Measurements from ENCODE around the gene HOXB8. TPM values are rescaled to one million over a fixed set of nuclear protein-coding genes. Genes with fewer than 3 reads are reported as not detected.

HOXB8 gene
- total RNA-seq, 5 donors from 2014 or later (not counting 1 experiment from before 2014, with no cell fraction given): not detected

- peaks cover 20 to 64% of the 10 kb centered on the region in 2 experiments for H3K4me1 ChIP-seq (ENCODE audit: control insufficient read depth in 1 of 2, extremely low read depth in 1 of 2, insufficient read depth in 2 of 2, low read length in 2 of 2)
- DNase-seq: no peak
- H3K9me3 Mint-ChIP-seq: no peaks in the 10 kb centered on the region
- no peaks in the 10 kb centered on the region for H3K36me3 ChIP-seq (ENCODE audit: control insufficient read depth in 2 of 2, extremely low read depth in 1 of 2, insufficient read depth in 1 of 2, low read length in 1 of 2)
- H3K27me3 ChIP-seq (replicated peaks in 1 of 2; ENCODE audit: control insufficient read depth in 2 of 2, extremely low read depth in 1 of 2, insufficient read depth in 2 of 2, low read length in 1 of 2): peaks cover 25 to 91% of the 10 kb centered on the region in 2 experiments
- peak overlapping the region; percentile 81 to 89 for H3K4me3 ChIP-seq (ENCODE audit: control insufficient read depth in 1 of 2, extremely low read depth in 1 of 2, low read length in 1 of 2)
- no peak for ATAC-seq (replicated peaks in 1 of 4)
- H3K27ac Mint-ChIP-seq: peak overlapping the region; percentile 52 to 59
- H3K4me1 Mint-ChIP-seq: peaks cover 32 to 45% (median 43%) of the 10 kb centered on the region in 3 donors
- H3K27me3 Mint-ChIP-seq: peaks cover 68 to 79% of the 10 kb centered on the region in 2 donors
- peak overlapping the region; percentile 87 to 93 (median 92) for H3K4me3 Mint-ChIP-seq
- ChIA-PET CTCF (no interaction called here), POLR2A (no interaction called here)
- under 1% methylated on average over 10 of the region's 22 CpGs for WGBS (ENCODE audit: insufficient coverage)
- no peaks in the 10 kb centered on the region for H3K9me3 ChIP-seq
- H3K27ac ChIP-seq (ENCODE audit: low read length): no peak overlapping the region
- no peaks in the 10 kb centered on the region for H3K36me3 Mint-ChIP-seq
These were observed 3.9 kb downstream of the HOXB8 start for GRCh38 chr17:48611213-48611612.

GRCh38 chr17:48610282-48611211 lies 4.5 kb downstream of the HOXB8 start, which contains the start of gene HOXB7:
TSS of gene HOXB7 (minus strand) at chr17:48611017. CDS start at chr17:48610918, 99 bp downstream.
- peaks cover 32 to 45% (median 40%) of the 10 kb centered on the region in 3 donors for H3K4me1 Mint-ChIP-seq
- H3K4me1 ChIP-seq (ENCODE audit: control insufficient read depth in 1 of 2, extremely low read depth in 1 of 2, insufficient read depth in 2 of 2, low read length in 2 of 2): peaks cover 20 to 60% of the 10 kb centered on the region in 2 experiments
- DNase-seq: peak in 18 of 35 experiments; percentile 33 to 70 (median 48)
- H3K27me3 ChIP-seq (replicated peaks in 1 of 2; ENCODE audit: control insufficient read depth in 2 of 2, extremely low read depth in 1 of 2, insufficient read depth in 2 of 2, low read length in 1 of 2): peaks cover 29 to 89% of the 10 kb centered on the region in 2 experiments
- peak within 1 kb of the TSS; percentile 81 to 89 for H3K4me3 ChIP-seq (ENCODE audit: control insufficient read depth in 1 of 2, extremely low read depth in 1 of 2, low read length in 1 of 2)
- peak; percentile 28 to 43 (median 36) for ATAC-seq (replicated peaks in 1 of 4)
- H3K36me3 ChIP-seq (ENCODE audit: control insufficient read depth in 2 of 2, extremely low read depth in 1 of 2, insufficient read depth in 1 of 2, low read length in 1 of 2): no peaks in the 10 kb centered on the region
- WGBS (ENCODE audit: insufficient coverage): under 1% methylated on average over 55 of the region's 79 CpGs
- no peaks in the 10 kb centered on the region for H3K9me3 Mint-ChIP-seq
- no peaks in the 10 kb centered on the region for H3K9me3 ChIP-seq
- H3K27me3 Mint-ChIP-seq: peaks cover 66 to 77% of the 10 kb centered on the region in 2 donors
- no peak within 1 kb of the TSS for H3K27ac ChIP-seq (ENCODE audit: low read length)
- no peaks in the 10 kb centered on the region for H3K36me3 Mint-ChIP-seq
- H3K27ac Mint-ChIP-seq: peak within 1 kb of the TSS; percentile 52 to 59
- ChIA-PET POLR2A (no interaction called here), CTCF (interaction anchor here in 1 of 2 donors (0.6 kb wide), 2 partner anchors 9 to 731 kb away, joined by 3 read pairs; no protein-coding TSS in a partner anchor)
- H3K4me3 Mint-ChIP-seq: peak within 1 kb of the TSS; percentile 87 to 93 (median 92)

GRCh38 chr17:48609759-48610281 lies 5.3 kb downstream of the HOXB8 start:
- Histone ChIP-seq H3K27ac (ENCODE audit: low read length) (no peak overlapping the region), H3K4me1 (ENCODE audit: control insufficient read depth in 1 of 2, extremely low read depth in 1 of 2, insufficient read depth in 2 of 2, low read length in 2 of 2) (peaks cover 20 to 56% of the 10 kb centered on the region in 2 experiments)

GRCh38 chr17:48609033-48609432 lies 6.1 kb downstream of the HOXB8 start:
- H3K36me3 ChIP-seq (ENCODE audit: control insufficient read depth in 2 of 2, extremely low read depth in 1 of 2, insufficient read depth in 1 of 2, low read length in 1 of 2): no peaks in the 10 kb centered on the region
- H3K4me1 Mint-ChIP-seq: peaks cover 30 to 33% (median 31%) of the 10 kb centered on the region in 3 donors
- peaks cover 17 to 56% of the 10 kb centered on the region in 2 experiments for H3K4me1 ChIP-seq (ENCODE audit: control insufficient read depth in 1 of 2, extremely low read depth in 1 of 2, insufficient read depth in 2 of 2, low read length in 2 of 2)
- no peaks in the 10 kb centered on the region for H3K9me3 ChIP-seq
- peak overlapping the region in 2 of 3 donors; percentile 25 to 92 for H3K4me3 Mint-ChIP-seq
- H3K27me3 Mint-ChIP-seq: peaks cover 67 to 80% of the 10 kb centered on the region in 2 donors
- ChIA-PET POLR2A (no interaction called here), CTCF (no interaction called here)
- ATAC-seq (replicated peaks in 1 of 4) (no peak), DNase-seq (no peak)
- no peaks in the 10 kb centered on the region for H3K9me3 Mint-ChIP-seq
- no peak overlapping the region for H3K27ac ChIP-seq (ENCODE audit: low read length)
- no peaks in the 10 kb centered on the region for H3K36me3 Mint-ChIP-seq
- peaks cover 28 to 90% of the 10 kb centered on the region in 2 experiments for H3K27me3 ChIP-seq (replicated peaks in 1 of 2; ENCODE audit: control insufficient read depth in 2 of 2, extremely low read depth in 1 of 2, insufficient read depth in 2 of 2, low read length in 1 of 2)
- H3K4me3 ChIP-seq (ENCODE audit: control insufficient read depth in 1 of 2, extremely low read depth in 1 of 2, low read length in 1 of 2): no peak overlapping the region
- peak overlapping the region in 1 of 2 donors; percentile 7 for H3K27ac Mint-ChIP-seq

More at GRCh38 chr17:48609759-48610281, 5.3 kb downstream of the HOXB8 start:
- CTCF ChIA-PET: interaction anchor here in 1 of 2 donors (0.6 kb wide), 2 partner anchors 8 to 732 kb away, joined by 3 read pairs; no protein-coding TSS in a partner anchor
- no peak for DNase-seq
- POLR2A ChIA-PET: no interaction called here
- no peaks in the 10 kb centered on the region for H3K36me3 Mint-ChIP-seq
- peaks cover 30 to 41% (median 34%) of the 10 kb centered on the region in 3 donors for H3K4me1 Mint-ChIP-seq
- WGBS (ENCODE audit: insufficient coverage): 10% methylated on average over 11 of the region's 15 CpGs
- H3K27me3 Mint-ChIP-seq: peaks cover 63 to 77% of the 10 kb centered on the region in 2 donors
- ATAC-seq (replicated peaks in 1 of 4): no peak
- Histone ChIP-seq H3K27me3 (replicated peaks in 1 of 2; ENCODE audit: control insufficient read depth in 2 of 2, extremely low read depth in 1 of 2, insufficient read depth in 2 of 2, low read length in 1 of 2) (peaks cover 28 to 90% of the 10 kb centered on the region in 2 experiments), H3K9me3 (no peaks in the 10 kb centered on the region), H3K4me3 (ENCODE audit: control insufficient read depth in 1 of 2, extremely low read depth in 1 of 2, low read length in 1 of 2) (peak overlapping the region; percentile 81 to 89), H3K36me3 (ENCODE audit: control insufficient read depth in 2 of 2, extremely low read depth in 1 of 2, insufficient read depth in 1 of 2, low read length in 1 of 2) (no peaks in the 10 kb centered on the region)
- H3K9me3 Mint-ChIP-seq: no peaks in the 10 kb centered on the region
- peak overlapping the region; percentile 87 to 93 (median 92) for H3K4me3 Mint-ChIP-seq
- H3K27ac Mint-ChIP-seq: no peak overlapping the region

- no peak for DNase-seq
- POLR2A ChIA-PET: no interaction called here
- Mint-ChIP-seq H3K27me3 (peaks cover 66 to 80% of the 10 kb centered on the region in 2 donors), H3K4me3 (peak overlapping the region in 1 of 3 donors; percentile 92), H3K4me1 (peaks cover 26 to 28% (median 27%) of the 10 kb centered on the region in 3 donors), H3K9me3 (no peaks in the 10 kb centered on the region), H3K36me3 (no peaks in the 10 kb centered on the region), H3K27ac (no peak overlapping the region)
- Histone ChIP-seq H3K4me1 (ENCODE audit: control insufficient read depth in 1 of 2, extremely low read depth in 1 of 2, insufficient read depth in 2 of 2, low read length in 2 of 2) (peaks cover 16 to 56% of the 10 kb centered on the region in 2 experiments), H3K27ac (ENCODE audit: low read length) (no peak overlapping the region), H3K9me3 (no peaks in the 10 kb centered on the region), H3K27me3 (replicated peaks in 1 of 2; ENCODE audit: control insufficient read depth in 2 of 2, extremely low read depth in 1 of 2, insufficient read depth in 2 of 2, low read length in 1 of 2) (peaks cover 31 to 90% of the 10 kb centered on the region in 2 experiments), H3K4me3 (ENCODE audit: control insufficient read depth in 1 of 2, extremely low read depth in 1 of 2, low read length in 1 of 2) (no peak overlapping the region), H3K36me3 (ENCODE audit: control insufficient read depth in 2 of 2, extremely low read depth in 1 of 2, insufficient read depth in 1 of 2, low read length in 1 of 2) (no peaks in the 10 kb centered on the region)
- no CpG with 5 or more reads among the region's 1 CpG for WGBS (ENCODE audit: insufficient coverage)
- CTCF ChIA-PET: no interaction called here
- no peak for ATAC-seq (replicated peaks in 1 of 4)
These were observed 6.6 kb downstream of the HOXB8 start for GRCh38 chr17:48608494-48608834.

- Mint-ChIP-seq H3K27me3 (peaks cover 67 to 84% of the 10 kb centered on the region in 2 donors), H3K4me1 (peaks cover 13 to 29% (median 20%) of the 10 kb centered on the region in 3 donors), H3K27ac (no peak overlapping the region), H3K4me3 (no peak overlapping the region), H3K9me3 (no peaks in the 10 kb centered on the region), H3K36me3 (no peaks in the 10 kb centered on the region)
- H3K36me3 ChIP-seq (ENCODE audit: control insufficient read depth in 2 of 2, extremely low read depth in 1 of 2, insufficient read depth in 1 of 2, low read length in 1 of 2): no peaks in the 10 kb centered on the region
- peaks cover 27 to 91% of the 10 kb centered on the region in 2 experiments for H3K27me3 ChIP-seq (replicated peaks in 1 of 2; ENCODE audit: control insufficient read depth in 2 of 2, extremely low read depth in 1 of 2, insufficient read depth in 2 of 2, low read length in 1 of 2)
- peaks cover 10 to 53% of the 10 kb centered on the region in 2 experiments for H3K4me1 ChIP-seq (ENCODE audit: control insufficient read depth in 1 of 2, extremely low read depth in 1 of 2, insufficient read depth in 2 of 2, low read length in 2 of 2)
- DNase-seq (no peak), ATAC-seq (replicated peaks in 1 of 4) (no peak)
- POLR2A ChIA-PET: no interaction called here
- no peak overlapping the region for H3K4me3 ChIP-seq (ENCODE audit: control insufficient read depth in 1 of 2, extremely low read depth in 1 of 2, low read length in 1 of 2)
- WGBS (ENCODE audit: insufficient coverage): 88% methylated on average over 5 of the region's 9 CpGs
- CTCF ChIA-PET: interaction anchor here (0.5 to 1.1 kb wide), 4 partner anchors 14 to 1281 kb away, joined by 3 to 4 read pairs (median 3); partner anchors contain the start of gene HOXB5 (in 1 of the 2)
- H3K27ac ChIP-seq (ENCODE audit: low read length): no peak overlapping the region
- H3K9me3 ChIP-seq: no peaks in the 10 kb centered on the region
These were observed 8.0 kb downstream of the HOXB8 start for GRCh38 chr17:48606892-48607614.

All from T-cell (primary cell).